HEK293 (cell line): ENCODE measurements around the gene DENND1A.

Experiments
- HOXA7 ChIP-seq: sonication (generic); formaldehyde crosslinking; IDR thresholded peaks from 2 replicates; pipeline ENCODE4 v1.8.1; 2022; ENCODE audit warnings: missing genetic modification reagents, borderline replicate concordance
- REPIN1 ChIP-seq: fragments of 450-650 bp; formaldehyde crosslinking; IDR thresholded peaks from 2 replicates; pipeline ENCODE4 v1.5.1; 2017; ENCODE audit warnings: missing biosample characterization, missing genetic modification characterization, low read depth
- TF ChIP-seq, protein P1 (sequence below): fragments of 450-650 bp; formaldehyde crosslinking; IDR thresholded peaks from 2 replicates; pipeline ENCODE4 v1.5.1; 2016; ENCODE audit warnings: missing biosample characterization, missing genetic modification characterization

DNA sequence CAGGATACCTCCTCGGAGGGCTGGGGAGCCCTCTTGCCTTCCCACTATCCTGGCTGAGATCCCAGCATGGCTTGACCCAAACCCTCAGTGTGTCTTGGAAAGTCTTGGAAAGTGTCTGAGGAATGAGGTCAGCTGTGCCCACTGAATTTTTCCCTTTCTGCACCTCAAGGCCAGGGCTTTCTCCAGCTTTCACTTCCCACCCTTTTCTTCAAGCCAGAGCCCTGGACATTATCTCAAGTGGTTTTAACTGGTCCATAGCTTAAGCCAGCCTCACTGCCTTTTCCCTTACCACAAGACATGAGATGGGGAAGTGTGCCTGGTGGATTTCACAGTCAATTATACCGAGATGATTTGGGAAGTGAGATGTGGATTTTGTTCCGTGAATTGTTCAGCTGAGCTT lies 45.9 kb upstream of the DENND1A start:
- TF ChIP-seq, protein P1, sequence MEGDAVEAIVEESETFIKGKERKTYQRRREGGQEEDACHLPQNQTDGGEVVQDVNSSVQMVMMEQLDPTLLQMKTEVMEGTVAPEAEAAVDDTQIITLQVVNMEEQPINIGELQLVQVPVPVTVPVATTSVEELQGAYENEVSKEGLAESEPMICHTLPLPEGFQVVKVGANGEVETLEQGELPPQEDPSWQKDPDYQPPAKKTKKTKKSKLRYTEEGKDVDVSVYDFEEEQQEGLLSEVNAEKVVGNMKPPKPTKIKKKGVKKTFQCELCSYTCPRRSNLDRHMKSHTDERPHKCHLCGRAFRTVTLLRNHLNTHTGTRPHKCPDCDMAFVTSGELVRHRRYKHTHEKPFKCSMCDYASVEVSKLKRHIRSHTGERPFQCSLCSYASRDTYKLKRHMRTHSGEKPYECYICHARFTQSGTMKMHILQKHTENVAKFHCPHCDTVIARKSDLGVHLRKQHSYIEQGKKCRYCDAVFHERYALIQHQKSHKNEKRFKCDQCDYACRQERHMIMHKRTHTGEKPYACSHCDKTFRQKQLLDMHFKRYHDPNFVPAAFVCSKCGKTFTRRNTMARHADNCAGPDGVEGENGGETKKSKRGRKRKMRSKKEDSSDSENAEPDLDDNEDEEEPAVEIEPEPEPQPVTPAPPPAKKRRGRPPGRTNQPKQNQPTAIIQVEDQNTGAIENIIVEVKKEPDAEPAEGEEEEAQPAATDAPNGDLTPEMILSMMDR = no peak
- TF ChIP-seq HOXA7 (CRISPR knock-in tag) = no peak
- TF ChIP-seq REPIN1 = no peak
